ENCODE results near the gene MCTP2. TPM values are rescaled to one million over a fixed set of nuclear protein-coding genes. Genes with fewer than 3 reads are reported as not detected.
"Not testable (repeated sequence)": the region's sequence is repeated elsewhere in the genome, so short reads cannot be mapped to it uniquely, and the experiment has no call there.

The MCTP2 gene
- total RNA-seq, 1 donor from 2014 or later: 4.8 TPM

- Mint-ChIP-seq H3K4me3 (no peak overlapping the region), H3K4me1 (ENCODE audit: unreplicated experiment) (no peaks in the 10 kb centered on the region), H3K27me3 (no peaks in the 10 kb centered on the region), H3K27ac (peak overlapping the region; percentile 54), H3K36me3 (no peaks in the 10 kb centered on the region), H3K9me3 (peaks cover 5% of the 10 kb centered on the region)
- no peak for DNase-seq (ENCODE audit: extremely low spot score, unreplicated experiment)
- no peak for TF ChIP-seq CTCF (conservative IDR thresholded peaks at IDR 0.05)
These were observed 261.8 kb downstream of the MCTP2 start for GRCh38 chr15:94493176-94493575.

- not testable (repeated sequence) for H3K9me3 Mint-ChIP-seq; H3K4me3 Mint-ChIP-seq; H3K27me3 Mint-ChIP-seq; H3K36me3 Mint-ChIP-seq; H3K4me1 Mint-ChIP-seq (ENCODE audit: unreplicated experiment); DNase-seq (ENCODE audit: extremely low spot score, unreplicated experiment)
- peak overlapping the region; percentile 54 for H3K27ac Mint-ChIP-seq
These were observed 262.2 kb downstream of the MCTP2 start for GRCh38 chr15:94493586-94493985.

- Mint-ChIP-seq H3K27me3 (no peaks in the 10 kb centered on the region), H3K4me1 (ENCODE audit: unreplicated experiment) (no peaks in the 10 kb centered on the region), H3K27ac (no peak overlapping the region), H3K36me3 (no peaks in the 10 kb centered on the region), H3K4me3 (no peak overlapping the region), H3K9me3 (peaks cover 10% of the 10 kb centered on the region)
- DNase-seq (ENCODE audit: extremely low spot score, unreplicated experiment): no peak
- no peak for TF ChIP-seq CTCF (conservative IDR thresholded peaks at IDR 0.05)
These were observed 263.4 kb downstream of the MCTP2 start for GRCh38 chr15:94494732-94495131.

GRCh38 chr15:94503293-94503692 lies 271.9 kb downstream of the MCTP2 start:
- no peak overlapping the region for H3K4me3 Mint-ChIP-seq
- no peak for DNase-seq (ENCODE audit: extremely low spot score, unreplicated experiment)
- H3K27me3 Mint-ChIP-seq: no peaks in the 10 kb centered on the region
- no peak overlapping the region for H3K27ac Mint-ChIP-seq
- H3K36me3 Mint-ChIP-seq: no peaks in the 10 kb centered on the region
- peaks cover 6% of the 10 kb centered on the region for H3K9me3 Mint-ChIP-seq
- no peaks in the 10 kb centered on the region for H3K4me1 Mint-ChIP-seq (ENCODE audit: unreplicated experiment)
- TF ChIP-seq CTCF (conservative IDR thresholded peaks at IDR 0.05): no peak

- no peak overlapping the region for H3K27ac Mint-ChIP-seq
- peaks cover 4% of the 10 kb centered on the region for H3K9me3 Mint-ChIP-seq
- no peak for TF ChIP-seq CTCF (conservative IDR thresholded peaks at IDR 0.05)
These were observed 277.9 kb downstream of the MCTP2 start for GRCh38 chr15:94509259-94509658.

GRCh38 chr15:94522125-94522524 lies 290.8 kb downstream of the MCTP2 start:
- no peak for TF ChIP-seq CTCF (conservative IDR thresholded peaks at IDR 0.05)
- no peaks in the 10 kb centered on the region for H3K27me3 Mint-ChIP-seq
- peaks cover 4% of the 10 kb centered on the region for H3K36me3 Mint-ChIP-seq
- DNase-seq (ENCODE audit: extremely low spot score, unreplicated experiment): no peak
- no peak overlapping the region for H3K4me3 Mint-ChIP-seq
- peak overlapping the region; percentile 48 for H3K27ac Mint-ChIP-seq
- peaks cover 6% of the 10 kb centered on the region for H3K4me1 Mint-ChIP-seq (ENCODE audit: unreplicated experiment)
- H3K9me3 Mint-ChIP-seq: peaks cover 8% of the 10 kb centered on the region

More at GRCh38 chr15:94509259-94509658, 277.9 kb downstream of the MCTP2 start:
- no peaks in the 10 kb centered on the region for H3K36me3 Mint-ChIP-seq
- no peak overlapping the region for H3K4me3 Mint-ChIP-seq
- H3K27me3 Mint-ChIP-seq: no peaks in the 10 kb centered on the region
- DNase-seq (ENCODE audit: extremely low spot score, unreplicated experiment): no peak
- H3K4me1 Mint-ChIP-seq (ENCODE audit: unreplicated experiment): no peaks in the 10 kb centered on the region
